K562 (cell line): Measurements from ENCODE around the gene REEP6. TPM values are rescaled to one million over a fixed set of nuclear protein-coding genes. Genes with fewer than 3 reads are reported as not detected.

Source experiments
- ATAC-seq: fragments of 200-7000 bp; cut with Tn5 transposase; 3 replicates; pipeline ENCODE4 v1.9.1; 2020; ENCODE audit warnings: moderate library complexity
- BruUV-seq: library from RNA; stranded (reverse); fragments of 400-500 nt; replicated peaks from 2 replicates; lab custom pipeline; 2021; lab: Mats Ljungman, UMichigan
- CTCF ChIA-PET: fragments of 300-600 bp; formaldehyde crosslinking; extraction: SDS; loops from one replicate; lab custom pipeline; 2021; ENCODE audit warnings: low intra/inter-chr PET ratio; lab: Yijun Ruan, JAX
- POLR2A ChIA-PET: fragments of 300-600, 350-650 bp; sonication (Branson Sonifier 250); formaldehyde crosslinking; extraction: SDS; loops from one replicate; lab custom pipeline; 2021; ENCODE audit warnings: antibody characterized with exemption, inconsistent platforms; lab: Yijun Ruan, JAX
- DNase-seq, 4 experiments: peaks; one replicate each; pipeline versions ENCODE4 v3.0.0 to v3.0.0-alpha.2; 2011 to 2018; ENCODE audit warnings: low spot score in 3 of 4, mixed read lengths in 3 of 4; ENCODE audit errors: extremely low read depth in 1 of 4
- FAIRE-seq: peaks from 2 replicates; lab custom pipeline; 2011; peaks lifted over from hg19 to GRCh38; lab: Jason Lieb, UNC
- H2AFZ ChIP-seq: 2 replicates; pipeline ENCODE4 v1.6.0; 2011; ENCODE audit warnings: low read depth, low read length, control low read depth, inconsistent platforms
- H3K27ac ChIP-seq: fragments of 200-600 bp; 3 replicates; pipeline ENCODE4 v1.8.0; 2011; ENCODE audit warnings: low read depth, mild to moderate bottlenecking, control low read depth, inconsistent platforms, low read length, moderate library complexity, mixed read lengths; ENCODE audit errors: extremely low read depth
- H3K27me3 ChIP-seq, 2 experiments: fragments of 300-600 bp in 1 of 2; 2 replicates in 1 of 2; 3 replicates in 1 of 2; pipeline versions ENCODE4 v1.6.0 to v1.8.0; 2011; ENCODE audit warnings: inconsistent platforms in 2 of 2, low read length in 2 of 2, mild to moderate bottlenecking in 1 of 2, mixed read lengths in 1 of 2, moderate library complexity in 1 of 2; ENCODE audit not compliant: control insufficient read depth in 2 of 2, insufficient read depth in 2 of 2
- H3K36me3 ChIP-seq: fragments of 300-600 bp; 3 replicates; pipeline ENCODE4 v1.8.0; 2011; ENCODE audit warnings: mild to moderate bottlenecking, low read length, inconsistent platforms; ENCODE audit not compliant: control insufficient read depth, insufficient read depth
- H3K4me1 ChIP-seq, 2 experiments: fragments of 200-600 bp in 1 of 2; replicated peaks in 1 of 2; 2 replicates in 1 of 2; 3 replicates in 1 of 2; pipeline versions ENCODE4 v1.5.1 to v1.8.0; 2011; ENCODE audit warnings: inconsistent platforms in 2 of 2, low read length in 2 of 2, mild to moderate bottlenecking in 1 of 2, mixed read lengths in 1 of 2, moderate library complexity in 1 of 2; ENCODE audit not compliant: control insufficient read depth in 2 of 2, insufficient read depth in 2 of 2
- H3K4me2 ChIP-seq: 2 replicates; pipeline ENCODE4 v1.6.1; 2011; ENCODE audit warnings: low read length, control low read depth, inconsistent platforms, mixed read lengths; ENCODE audit not compliant: insufficient read depth
- H3K4me3 ChIP-seq: fragments of 200-600 bp; sonication (generic), shearing (Covaris generic); 2 replicates; pipeline ENCODE4 v1.5.1; 2016; ENCODE audit warnings: control low read depth, inconsistent platforms
- H3K79me2 ChIP-seq: fragments of 200-600 bp; 3 replicates; pipeline ENCODE4 v1.8.0; 2011; ENCODE audit warnings: low read length, inconsistent platforms; ENCODE audit not compliant: control insufficient read depth, insufficient read depth
- H3K9ac ChIP-seq, 2 experiments: 2 replicates each; pipeline versions ENCODE4 v1.6.0 to v1.6.1; 2011; ENCODE audit warnings: low read depth in 2 of 2, low read length in 2 of 2, control low read depth in 1 of 2, inconsistent platforms in 1 of 2, mild to moderate bottlenecking in 1 of 2, mixed read lengths in 1 of 2; ENCODE audit not compliant: insufficient read depth in 1 of 2
- H3K9me1 ChIP-seq: one replicate; pipeline ENCODE4 v1.6.0; 2011; ENCODE audit warnings: inconsistent platforms, mild to moderate bottlenecking, low read length, moderate library complexity; ENCODE audit not compliant: control insufficient read depth, insufficient read depth
- H3K9me3 ChIP-seq: replicated peaks from 2 replicates; pipeline ENCODE4 v1.5.1; 2011; ENCODE audit warnings: low read depth, low read length, inconsistent platforms; ENCODE audit not compliant: control insufficient read depth, insufficient read depth
- H4K20me1 ChIP-seq: replicated peaks from 2 replicates; pipeline ENCODE4 v1.6.1; 2011; ENCODE audit warnings: low read length, inconsistent platforms, mixed read lengths; ENCODE audit not compliant: control insufficient read depth, insufficient read depth
- CHD4 ChIP-seq: fragments of 200-600 bp; sonication (generic); IDR thresholded peaks from 3 replicates; pipeline ENCODE4 v1.6.1; 2012; ENCODE audit warnings: low read depth, mild to moderate bottlenecking, mixed read lengths, low read length, inconsistent platforms; ENCODE audit not compliant: insufficient read depth, insufficient replicate concordance, poor library complexity, severe bottlenecking
- CREM ChIP-seq: IDR thresholded peaks from 2 replicates; pipeline ENCODE4 v1.6.1; 2014; ENCODE audit warnings: antibody characterized with exemption, low read depth
- ETV1 ChIP-seq: fragments of 450-650 bp; conservative IDR thresholded peaks from 2 replicates; pipeline ENCODE4 v1.6.1; 2016; ENCODE audit warnings: missing genetic modification characterization, control low read depth, low read depth, missing compliant biosample characterization
- FOS ChIP-seq: IDR thresholded peaks from 3 replicates; pipeline ENCODE4 v1.6.1; 2011; ENCODE audit not compliant: insufficient read length; ENCODE audit errors: extremely low read depth
- KAT7 ChIP-seq: sonication (generic); formaldehyde crosslinking; IDR thresholded peaks from 2 replicates; pipeline ENCODE4 v1.8.0; 2022; ENCODE audit warnings: missing genetic modification reagents, mild to moderate bottlenecking, borderline replicate concordance
- KLF10 ChIP-seq: fragments of 250-450 bp; sonication (Bioruptor Pico); IDR thresholded peaks from 2 replicates; pipeline ENCODE4 v1.6.1; 2021; ENCODE audit warnings: matching md5 sums
- L3MBTL2 ChIP-seq: fragments of 450-650 bp; IDR thresholded peaks from 2 replicates; pipeline ENCODE4 v1.6.1; 2016; ENCODE audit warnings: mild to moderate bottlenecking, moderate library complexity
- NCOR1 ChIP-seq: fragments of 450-650 bp; IDR thresholded peaks from 2 replicates; pipeline ENCODE4 v1.6.1; 2016; ENCODE audit warnings: mild to moderate bottlenecking, moderate library complexity
- NFIC ChIP-seq: fragments of 450-650 bp; IDR thresholded peaks from 2 replicates; pipeline ENCODE4 v1.6.1; 2017; ENCODE audit warnings: mild to moderate bottlenecking, inconsistent platforms
- NONO ChIP-seq, 2 experiments: fragments of 200-400 bp in 1 of 2; fragments of 450-650 bp in 1 of 2; formaldehyde crosslinking in 1 of 2; IDR thresholded peaks; 2 replicates each; pipeline ENCODE4 v1.6.1; 2017; ENCODE audit warnings: low read depth in 2 of 2, mild to moderate bottlenecking in 2 of 2, moderate library complexity in 2 of 2, low read length in 1 of 2
- PHF20 ChIP-seq: fragments of 450-650 bp; IDR thresholded peaks from 2 replicates; pipeline ENCODE4 v1.6.1; 2018; ENCODE audit not compliant: partially characterized antibody
- POLR2G ChIP-seq: fragments of 200-400 bp; formaldehyde crosslinking; IDR thresholded peaks from 2 replicates; pipeline ENCODE4 v1.6.1; 2017; ENCODE audit warnings: low read depth, mild to moderate bottlenecking, antibody characterized with exemption, low read length, moderate library complexity
- RBM25 ChIP-seq: fragments of 200-400 bp; formaldehyde crosslinking; IDR thresholded peaks from 2 replicates; pipeline ENCODE4 v1.6.1; 2018; ENCODE audit warnings: low read length, low read depth, moderate library complexity; ENCODE audit not compliant: severe bottlenecking
- SMAD3 ChIP-seq: fragments of 450-650 bp; formaldehyde crosslinking; conservative IDR thresholded peaks from 2 replicates; pipeline ENCODE4 v1.4.0; 2020; ENCODE audit warnings: mild to moderate bottlenecking
- SOX6 ChIP-seq: fragments of 450-650 bp; IDR thresholded peaks from 2 replicates; pipeline ENCODE4 v1.6.1; 2014; ENCODE audit warnings: mild to moderate bottlenecking
- STAG1 ChIP-seq: sonication (generic); formaldehyde crosslinking; IDR thresholded peaks from 2 replicates; pipeline ENCODE4 v1.5.0; 2020; ENCODE audit warnings: missing genetic modification reagents, borderline replicate concordance
- TBP ChIP-seq: optimal IDR thresholded peaks from 2 replicates; pipeline ENCODE3; 2011; ENCODE audit warnings: low read depth, low read length, improper control_type of control experiment
- UBTF ChIP-seq, 2 experiments: IDR thresholded peaks; 2 replicates each; pipeline ENCODE4 v1.6.1; 2012; ENCODE audit warnings: improper control_type of control experiment in 2 of 2, low read depth in 2 of 2, low read length in 2 of 2, borderline replicate concordance in 1 of 2
- XRCC5 ChIP-seq: fragments of 200-400 bp; formaldehyde crosslinking; IDR thresholded peaks from 2 replicates; pipeline ENCODE4 v1.6.1; 2017; ENCODE audit warnings: low read depth, mild to moderate bottlenecking, low read length
- ZNF764 ChIP-seq: fragments of 250-450 bp; sonication (Bioruptor Pico); IDR thresholded peaks from 2 replicates; pipeline ENCODE4 v1.4.0; 2020; ENCODE audit warnings: low read depth, mild to moderate bottlenecking, moderate library complexity
- WGBS: fragments of 100-300 bp; shearing (Covaris generic); methylation state at CpG from one replicate; pipeline ENCODE4 v1.1.6; 2016; ENCODE audit warnings: low coverage, mixed read lengths; ENCODE audit not compliant: insufficient coverage; ENCODE audit errors: missing lambda C conversion rate; 5-methylcytosine and 5-hydroxymethylcytosine counted together
- in situ Hi-C: fragments of 300-500 bp; cut with MboI; formaldehyde crosslinking; loops from 4 replicates; pipeline ENCODE4 v1.15.0; 2018; ENCODE audit warnings: inconsistent platforms, mixed read lengths
- intact Hi-C: fragments of 100-400 bp; cut with micrococcal nuclease; formaldehyde crosslinking; loops from 2 replicates; pipeline ENCODE4 v1.14.2; 2022
- polyA plus RNA-seq, 8 experiments: library from polyadenylated mRNA; depleted of rRNA in 4 of 8; stranded (reverse) in 5 of 8; unstranded in 3 of 8; fragments of >200 nt; fragmentation: Nextera tagmentation in 2 of 8; fragmentation: Illumina TruSeq in 1 of 8; extraction: Ambion mirVana in 2 of 8; extraction: Trizol in 1 of 8; gene quantifications; 2 replicates each; pipeline versions ENCODE4 v1.2.1 to v1.2.3, GENCODE V29; 2011 to 2014; ENCODE audit warnings: inconsistent platforms in 1 of 8, missing spikeins in 1 of 8
- total RNA-seq, 7 experiments: library from RNA; depleted of rRNA in 6 of 7; stranded (reverse); fragments of >200 nt in 6 of 7; fragmentation: Illumina TruSeq in 2 of 7; extraction: Trizol in 2 of 7; gene quantifications; 2 replicates each; pipeline versions ENCODE4 v1.2.1 to v1.2.3, GENCODE V29; 2011 to 2021; ENCODE audit warnings: low replicate concordance in 1 of 7

REEP6 gene
- total and polyA plus RNA-seq, 9 of the 15 experiments (the other 6 are each of a cell fraction or from before 2014, with no cell fraction given), result 1.2 to 64.2 (median 12.7) TPM

GRCh38 chr19:1445185-1445931, 45.6 kb upstream of the REEP6 start:
- FAIRE-seq (peak; percentile 61), DNase-seq (peak; percentile 82 to 89 (median 85)), ATAC-seq (peak; percentile 84)
- peak overlapping the region; percentile 47; the same call in 2 of the 3 replicates for H3K27ac ChIP-seq
- WGBS, result 2% methylated on average over 23 of the region's 70 CpGs
- in situ Hi-C loops, result no loop called here
- H2AFZ ChIP-seq, result peak overlapping the region; percentile 60
- H3K4me3 ChIP-seq, result peak overlapping the region; percentile 41
- H3K9ac ChIP-seq, result peak overlapping the region; percentile 57 to 87
- peaks cover 25% of the 10 kb centered on the region for H3K36me3 ChIP-seq
- no peaks in the 10 kb centered on the region for H3K9me1 ChIP-seq
- no peaks in the 10 kb centered on the region for H3K9me3 ChIP-seq
- intact Hi-C loops, result loop anchor here (10.0 kb wide), 1 partner anchor 171 kb away; the partner anchor contains the start of gene FAM174C
- H4K20me1 ChIP-seq, result peaks cover 22% of the 10 kb centered on the region
- no TSS peak for BruUV-seq
- H3K27me3 ChIP-seq, result peaks cover 0 to 1% of the 10 kb centered on the region in 2 experiments; a peak in 1 of 5 replicates
- H3K4me2 ChIP-seq, result peak overlapping the region; percentile 75
- ChIA-PET CTCF (interaction anchor here (0.8 to 1.1 kb wide), 2 partner anchors 31 to 68 kb away, joined by 3 to 6 read pairs; partner anchors contain the start of gene ADAMTSL5), POLR2A (interaction anchor here (0.6 to 1.3 kb wide), 5 partner anchors 8 to 770 kb away, joined by 3 to 6 read pairs (median 4); no protein-coding TSS in a partner anchor)
- H3K4me1 ChIP-seq, result peaks cover 33 to 82% of the 10 kb centered on the region in 2 experiments
- H3K79me2 ChIP-seq, result peaks cover 21% of the 10 kb centered on the region
- peak; percentile 35 for TF ChIP-seq POLR2G
- 0 out of 2 replicates have a peak, but pooled peaks have one; percentile 4 for TF ChIP-seq NCOR1
- TF ChIP-seq CREM, result peak; percentile 28; the same call in 1 of the 2 replicates
- TF ChIP-seq KAT7, result peak; percentile 84; the same call in 1 of the 2 replicates
- peak; percentile 47; the same call in 1 of the 2 replicates for TF ChIP-seq L3MBTL2
- TF ChIP-seq STAG1 (CRISPR knock-in tag), result peak; percentile 45; the same call in 1 of the 2 replicates
- peak; percentile 81 for TF ChIP-seq XRCC5
- TF ChIP-seq KLF10 (CRISPR knock-in tag), result no peak
- TF ChIP-seq NFIC, result peak; percentile 39
- TF ChIP-seq SMAD3 (CRISPR knock-in tag), result no peak
- TF ChIP-seq SOX6, result peak; percentile 9; the same call in 1 of the 2 replicates
- TF ChIP-seq UBTF (IDR thresholded peaks at IDR 0.05; ENCODE audit: borderline replicate concordance in 1 of 2, low read depth in 2 of 2, low read length in 2 of 2), result peak in 1 of 2 experiments; percentile 81; a peak in 2 of 4 replicates
- no peak for TF ChIP-seq FOS
- peak; percentile 36 for TF ChIP-seq CHD4
- TF ChIP-seq PHF20, result peak; percentile 47
- TF ChIP-seq ZNF764 (CRISPR knock-in tag), result no peak
- no peak for TF ChIP-seq ETV1 (tag)
- peak; percentile 96 for TF ChIP-seq RBM25
- TF ChIP-seq NONO (IDR thresholded peaks at IDR 0.05; ENCODE audit: low read depth in 2 of 2, low read length in 1 of 2), result 0 out of 4 replicates have a peak, but pooled peaks of 1 of the 2 experiments have one; percentile 50
- TF ChIP-seq TBP, result peak; percentile 6
